Small intestine (tissue), 7 donors: ENCODE measurements around the gene GJC2. TPM values are rescaled to one million over a fixed set of nuclear protein-coding genes. Genes with fewer than 3 reads are reported as not detected.

Experiments
- DNase-seq, 2 donors: peaks; one replicate each; pipeline versions ENCODE4 v3.0.0 to v3.0.0-alpha.2; 2013
- FAIRE-seq: peaks from 2 replicates; lab custom pipeline; 2012; peaks lifted over from hg19 to GRCh38; lab: Jason Lieb, UNC
- H3K27ac ChIP-seq, 3 donors: one replicate each; pipeline ENCODE4 v1.5.1; 2013; ENCODE audit warnings: low read length in 2 of 3, mild to moderate bottlenecking in 2 of 3, control low read depth in 1 of 3, inconsistent platforms in 1 of 3, low read depth in 1 of 3, moderate library complexity in 1 of 3
- H3K27me3 ChIP-seq, 3 donors: one replicate each; pipeline ENCODE4 v1.6.1; 2013; ENCODE audit warnings: low read length in 3 of 3, inconsistent platforms in 1 of 3; ENCODE audit not compliant: control insufficient read depth in 3 of 3, insufficient read depth in 3 of 3
- H3K36me3 ChIP-seq, 3 donors: one replicate each; pipeline ENCODE4 v1.6.1; 2013; ENCODE audit warnings: low read length in 3 of 3, inconsistent platforms in 1 of 3, low read depth in 1 of 3, mild to moderate bottlenecking in 1 of 3, moderate library complexity in 1 of 3; ENCODE audit not compliant: control insufficient read depth in 3 of 3, insufficient read depth in 2 of 3
- H3K4me1 ChIP-seq, 3 donors: one replicate each; pipeline ENCODE4 v1.6.1; 2013; ENCODE audit warnings: low read length in 2 of 3, inconsistent platforms in 1 of 3, low read depth in 1 of 3, mild to moderate bottlenecking in 1 of 3, moderate library complexity in 1 of 3; ENCODE audit not compliant: control insufficient read depth in 3 of 3, insufficient read depth in 2 of 3
- H3K4me3 ChIP-seq, 3 donors: one replicate each; pipeline ENCODE4 v1.5.1; 2013; ENCODE audit warnings: low read length in 3 of 3, control low read depth in 1 of 3, inconsistent platforms in 1 of 3, low read depth in 1 of 3, mild to moderate bottlenecking in 1 of 3, moderate library complexity in 1 of 3
- H3K9me3 ChIP-seq, 2 donors: one replicate each; pipeline ENCODE4 v1.6.1; 2013; ENCODE audit warnings: low read depth in 1 of 2, low read length in 1 of 2; ENCODE audit not compliant: control insufficient read depth in 2 of 2, insufficient read depth in 1 of 2
- WGBS, 3 donors: extraction: QIAGEN DNeasy Blood & Tissue Kit; methylation state at CpG; one replicate each; pipeline ENCODE4 v1.1.7; 2013; 5-methylcytosine and 5-hydroxymethylcytosine counted together
- polyA plus RNA-seq, 4 donors: library from polyadenylated mRNA; stranded (reverse) in 3 of 4; unstranded in 1 of 4; fragments of 200-250 nt in 3 of 4; fragments of 120-200 nt in 1 of 4; gene quantifications; one replicate each; pipeline versions ENCODE4 v1.2.1 to v1.2.3, GENCODE V29; 2013
- donor health status: healthy with polysubstance abuse.
- donor health status: control.
- donor health status: control.
- donor health status: Bipolar disorder and iron deficiency.
- donor health status: healthy.

The GJC2 gene
- polyA plus RNA-seq, 4 donors, result 0.27 to 1.4 (median 0.99) TPM; not detected in 1

- H3K27ac ChIP-seq, result no peak overlapping the region
- WGBS, 3 donors, result 38 to 45% (median 38%) methylated on average over 14 to 15 of the region's 15 CpGs
- no peak for DNase-seq
- peaks cover 0 to 8% (median 0%) of the 10 kb centered on the region in 3 donors for H3K4me1 ChIP-seq
- FAIRE-seq, result no peak
- H3K9me3 ChIP-seq, result no peaks in the 10 kb centered on the region
- no peak overlapping the region for H3K4me3 ChIP-seq
- H3K27me3 ChIP-seq, result peaks cover 0 to 18% (median 2%) of the 10 kb centered on the region in 3 donors
- H3K36me3 ChIP-seq, result no peaks in the 10 kb centered on the region
Measured at GRCh38 chr1:228205526-228206436, 56.1 kb downstream of the GJC2 start.

- peaks cover 0 to 18% (median 2%) of the 10 kb centered on the region in 3 donors for H3K27me3 ChIP-seq
- no peak for FAIRE-seq
Measured at GRCh38 chr1:228206582-228207351, 57.0 kb downstream of the GJC2 start.

GRCh38 chr1:228207381-228207810 lies 57.7 kb downstream of the GJC2 start:
- FAIRE-seq, result no peak
- DNase-seq, result no peak
- H3K27ac ChIP-seq, result no peak overlapping the region

More at GRCh38 chr1:228206582-228207351, 57.0 kb downstream of the GJC2 start:
- Histone ChIP-seq H3K27ac (no peak overlapping the region), H3K9me3 (no peaks in the 10 kb centered on the region), H3K36me3 (peaks cover 0 to 4% (median 0%) of the 10 kb centered on the region in 3 donors), H3K4me3 (no peak overlapping the region), H3K4me1 (peaks cover 0 to 8% (median 0%) of the 10 kb centered on the region in 3 donors)
- 45 to 64% (median 55%) methylated on average over 13 to 16 of the region's 16 CpGs for WGBS, 3 donors
- DNase-seq, result no peak

GRCh38 chr1:228207851-228208821 lies 58.4 kb downstream of the GJC2 start, which contains the start of gene OBSCN:
TSS of gene OBSCN (plus strand) at chr1:228208044. CDS start at chr1:228211784, 3,740 bp downstream.
- FAIRE-seq (no peak), DNase-seq (no peak)
- Histone ChIP-seq H3K4me3 (no peak within 1 kb of the TSS), H3K9me3 (no peaks in the 10 kb centered on the region), H3K36me3 (peaks cover 0 to 4% (median 0%) of the 10 kb centered on the region in 3 donors), H3K4me1 (peaks cover 0 to 11% (median 0%) of the 10 kb centered on the region in 3 donors), H3K27me3 (peaks cover 0 to 22% (median 2%) of the 10 kb centered on the region in 3 donors), H3K27ac (no peak within 1 kb of the TSS)
- WGBS, 3 donors, result 35 to 48% (median 37%) methylated on average over 29 to 30 of the region's 30 CpGs

More at GRCh38 chr1:228207381-228207810, 57.7 kb downstream of the GJC2 start:
- peaks cover 0 to 19% (median 2%) of the 10 kb centered on the region in 3 donors for H3K27me3 ChIP-seq
- peaks cover 0 to 8% (median 0%) of the 10 kb centered on the region in 3 donors for H3K4me1 ChIP-seq
- WGBS, 3 donors, result 60 to 80% (median 77%) methylated on average over 8 of the region's 8 CpGs
- H3K36me3 ChIP-seq, result peaks cover 0 to 4% (median 0%) of the 10 kb centered on the region in 3 donors
- no peak overlapping the region for H3K4me3 ChIP-seq
- no peaks in the 10 kb centered on the region for H3K9me3 ChIP-seq

GRCh38 chr1:228208831-228209551 lies 59.3 kb downstream of the GJC2 start:
- H3K27ac ChIP-seq, result no peak overlapping the region
- H3K4me3 ChIP-seq, result no peak overlapping the region
- FAIRE-seq (no peak), DNase-seq (no peak)
- 60 to 71% (median 62%) methylated on average over 17 to 19 of the region's 19 CpGs for WGBS, 3 donors
- no peaks in the 10 kb centered on the region for H3K9me3 ChIP-seq
- H3K36me3 ChIP-seq, result peaks cover 0 to 4% (median 0%) of the 10 kb centered on the region in 3 donors
- peaks cover 0 to 11% (median 0%) of the 10 kb centered on the region in 3 donors for H3K4me1 ChIP-seq
- peaks cover 0 to 22% (median 2%) of the 10 kb centered on the region in 3 donors for H3K27me3 ChIP-seq

Other genes starting within 250 kb of the GJC2 start
- 1 to 10 TPM in 2 of 4 donors, under 1 TPM in 2; 0.27 to 2.7 (median 1.2) TPM for gene WNT9A, start 202.0 kb upstream of the GJC2 start, polyA plus RNA-seq
- gene WNT3A, start 142.9 kb upstream of the GJC2 start, polyA plus RNA-seq, result under 1 TPM in 1 of 4 donors, not detected in 3; 0.01 TPM
- gene ARF1, start 67.2 kb upstream of the GJC2 start, polyA plus RNA-seq, result 100 to 1,000 TPM; 375 to 490 (median 410) TPM
- 10 to 100 TPM; 15.4 to 18.1 (median 16.0) TPM for gene C1orf35, start 46.6 kb upstream of the GJC2 start, polyA plus RNA-seq
- 100 to 1,000 TPM in 2 of 4 donors, 10 to 100 TPM in 2; 56.8 to 148 (median 96.5) TPM for gene MRPL55, start 40.6 kb upstream of the GJC2 start, polyA plus RNA-seq
- 100 to 1,000 TPM; 183 to 595 (median 460) TPM for gene GUK1, start 9.7 kb upstream of the GJC2 start, polyA plus RNA-seq
- 1 to 10 TPM; 2.0 to 8.6 (median 6.0) TPM for gene IBA57, start 15.9 kb downstream of the GJC2 start, polyA plus RNA-seq
- 10 to 100 TPM in 1 of 4 donors, 1 to 10 TPM in 3; 3.6 to 36.2 (median 5.7) TPM for gene OBSCN, start 58.1 kb downstream of the GJC2 start, polyA plus RNA-seq